ENCODE data around the gene ZBTB20. TPM values are rescaled to one million over a fixed set of nuclear protein-coding genes. Genes with fewer than 3 reads are reported as not detected.

ZBTB20 gene
- total RNA-seq, 1 experiment from 2014 or later, result 26.5 TPM

DNA sequence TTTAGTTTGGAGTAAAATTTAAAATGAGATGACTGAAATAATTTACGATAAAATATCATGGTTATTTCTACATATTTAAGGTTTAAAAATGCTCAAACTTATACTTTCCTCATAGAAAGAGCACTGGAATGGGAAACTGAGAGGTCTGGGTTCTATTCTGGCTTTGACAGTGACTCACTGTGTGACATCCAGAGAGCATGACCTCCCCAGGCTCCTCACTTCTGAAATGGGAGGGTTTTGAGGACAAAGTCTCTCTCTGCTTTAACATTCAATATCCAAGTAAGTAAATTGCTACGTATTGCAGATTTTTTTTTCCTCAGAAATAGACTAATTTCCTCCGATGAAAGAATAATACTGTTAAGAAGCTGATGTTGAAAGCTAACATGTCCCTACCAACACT, 618.6 kb downstream of the ZBTB20 start:
- Histone ChIP-seq H3K4me2 (no peak overlapping the region), H3K36me3 (ENCODE audit: low read depth) (no peaks in the 10 kb centered on the region), H3K27ac (no peak overlapping the region), H3K4me1 (replicated peaks; ENCODE audit: insufficient read depth) (no peaks in the 10 kb centered on the region), H4K20me1 (ENCODE audit: insufficient read depth) (no peaks in the 10 kb centered on the region), H3K27me3 (ENCODE audit: insufficient read depth, low read depth) (no peaks in the 10 kb centered on the region), H3K79me2 (ENCODE audit: low read depth) (no peaks in the 10 kb centered on the region), H3K4me3 (no peak overlapping the region), H3K9me3 (ENCODE audit: insufficient read depth, low read depth) (no peaks in the 10 kb centered on the region; the same call in 1 of the 2 replicates), H3F3A (ENCODE audit: insufficient read depth, low read depth) (no peaks in the 10 kb centered on the region), H2AFZ (no peak overlapping the region), H3K9me2 (ENCODE audit: insufficient read depth) (no peaks in the 10 kb centered on the region)
- no peak for DNase-seq
- TF ChIP-seq CTCF (conservative IDR thresholded peaks at IDR 0.05), result no peak
- TF ChIP-seq EZH2 (IDR thresholded peaks at IDR 0.05; ENCODE audit: low read depth), result no peak
- BruUV-seq (replicated peaks), result no TSS peak
- ChIA-PET POLR2A (ENCODE audit: unreplicated experiment) (no interaction called here), CTCF (interaction anchor here (0.6 to 1.0 kb wide), 5 partner anchors 88 to 1018 kb away, joined by 3 to 11 read pairs (median 4); no protein-coding TSS in a partner anchor)
- intact Hi-C loops (cut with micrococcal nuclease; ENCODE audit: unreplicated experiment), result no loop called here

- Histone ChIP-seq H3K9me2 (ENCODE audit: insufficient read depth) (no peaks in the 10 kb centered on the region), H3F3A (ENCODE audit: insufficient read depth, low read depth) (no peaks in the 10 kb centered on the region), H3K36me3 (ENCODE audit: low read depth) (no peaks in the 10 kb centered on the region), H3K9me3 (ENCODE audit: insufficient read depth, low read depth) (no peaks in the 10 kb centered on the region), H3K79me2 (ENCODE audit: low read depth) (no peaks in the 10 kb centered on the region), H4K20me1 (ENCODE audit: insufficient read depth) (no peaks in the 10 kb centered on the region), H3K4me3 (no peak overlapping the region), H2AFZ (no peak overlapping the region), H3K4me1 (replicated peaks; ENCODE audit: insufficient read depth) (no peaks in the 10 kb centered on the region), H3K27me3 (ENCODE audit: insufficient read depth, low read depth) (no peaks in the 10 kb centered on the region), H3K4me2 (no peak overlapping the region), H3K27ac (no peak overlapping the region)
- ChIA-PET CTCF (interaction anchor here (1.0 kb wide), 1 partner anchor 96 kb away, joined by 3 read pairs; no protein-coding TSS in a partner anchor), POLR2A (ENCODE audit: unreplicated experiment) (interaction anchor here (0.6 kb wide), 1 partner anchor 1405 kb away, joined by 4 read pairs; no protein-coding TSS in a partner anchor)
- no peak for DNase-seq
- intact Hi-C loops (cut with micrococcal nuclease; ENCODE audit: unreplicated experiment), result no loop called here
- no TSS peak for BruUV-seq (replicated peaks)
- peak; percentile 75 for TF ChIP-seq CTCF (conservative IDR thresholded peaks at IDR 0.05)
- no peak for TF ChIP-seq EZH2 (IDR thresholded peaks at IDR 0.05; ENCODE audit: low read depth)
These were observed 619.9 kb downstream of the ZBTB20 start for GRCh38 chr3:114527036-114527644.

GRCh38 chr3:114525278-114525677, 621.8 kb downstream of the ZBTB20 start:
- TF ChIP-seq EZH2 (IDR thresholded peaks at IDR 0.05; ENCODE audit: low read depth) (no peak), CTCF (conservative IDR thresholded peaks at IDR 0.05) (no peak)
- BruUV-seq (replicated peaks), result no TSS peak
- Histone ChIP-seq H2AFZ (no peak overlapping the region), H3K36me3 (ENCODE audit: low read depth) (no peaks in the 10 kb centered on the region), H3K4me2 (no peak overlapping the region), H3F3A (ENCODE audit: insufficient read depth, low read depth) (no peaks in the 10 kb centered on the region), H3K27me3 (ENCODE audit: insufficient read depth, low read depth) (no peaks in the 10 kb centered on the region), H3K9me2 (ENCODE audit: insufficient read depth) (no peaks in the 10 kb centered on the region), H4K20me1 (ENCODE audit: insufficient read depth) (no peaks in the 10 kb centered on the region), H3K4me1 (replicated peaks; ENCODE audit: insufficient read depth) (no peaks in the 10 kb centered on the region), H3K27ac (no peak overlapping the region), H3K9me3 (ENCODE audit: insufficient read depth, low read depth) (no peaks in the 10 kb centered on the region), H3K4me3 (no peak overlapping the region), H3K79me2 (ENCODE audit: low read depth) (no peaks in the 10 kb centered on the region)
- CTCF ChIA-PET, result no interaction called here
- intact Hi-C loops (cut with micrococcal nuclease; ENCODE audit: unreplicated experiment), result no loop called here
- POLR2A ChIA-PET (ENCODE audit: unreplicated experiment), result interaction anchor here (0.7 kb wide), 1 partner anchor 421 kb away, joined by 4 read pairs; no protein-coding TSS in a partner anchor
- no peak for DNase-seq

Measured in PC-9 (cell line).